ENCODE results near the gene PCDH9. TPM values are rescaled to one million over a fixed set of nuclear protein-coding genes. Genes with fewer than 3 reads are reported as not detected.
"Not testable (repeated sequence)": the region's sequence is repeated elsewhere in the genome, so short reads cannot be mapped to it uniquely, and the experiment has no call there.

PCDH9 gene
- total RNA-seq, 1 donor from 2014 or later = 29.7 TPM

- DNase-seq (ENCODE audit: low spot score in 2 of 2, unreplicated experiment in 2 of 2) = no peak
- no peaks in the 10 kb centered on the region for H3K27me3 Mint-ChIP-seq (ENCODE audit: low read depth)
- H3K4me3 Mint-ChIP-seq = no peak overlapping the region
Observed at GRCh38 chr13:67100730-67101129, 129.4 kb downstream of the PCDH9 start.

GRCh38 chr13:67099494-67099893, 130.6 kb downstream of the PCDH9 start:
- H3K27me3 Mint-ChIP-seq (ENCODE audit: low read depth) = no peaks in the 10 kb centered on the region
- TF ChIP-seq CTCF (IDR thresholded peaks at IDR 0.05; ENCODE audit: unreplicated experiment) = no peak
- H3K9me3 Mint-ChIP-seq = no peaks in the 10 kb centered on the region
- H3K4me1 Mint-ChIP-seq = peaks cover 25% of the 10 kb centered on the region
- H3K27ac Mint-ChIP-seq = no peak overlapping the region
- H3K4me3 Mint-ChIP-seq = no peak overlapping the region
- H3K36me3 Mint-ChIP-seq = no peaks in the 10 kb centered on the region
- DNase-seq (ENCODE audit: low spot score in 2 of 2, unreplicated experiment in 2 of 2) = no peak

More at GRCh38 chr13:67100730-67101129, 129.4 kb downstream of the PCDH9 start:
- H3K4me1 Mint-ChIP-seq = peaks cover 25% of the 10 kb centered on the region
- no peaks in the 10 kb centered on the region for H3K36me3 Mint-ChIP-seq
- peak overlapping the region; percentile 15 for H3K27ac Mint-ChIP-seq
- H3K9me3 Mint-ChIP-seq = peaks cover 4% of the 10 kb centered on the region
- no peak for TF ChIP-seq CTCF (IDR thresholded peaks at IDR 0.05; ENCODE audit: unreplicated experiment)

GRCh38 chr13:67097892-67098452, 132.2 kb downstream of the PCDH9 start:
- peaks cover 25% of the 10 kb centered on the region for H3K4me1 Mint-ChIP-seq
- no peak overlapping the region for H3K4me3 Mint-ChIP-seq
- no peaks in the 10 kb centered on the region for H3K36me3 Mint-ChIP-seq
- TF ChIP-seq CTCF (IDR thresholded peaks at IDR 0.05; ENCODE audit: unreplicated experiment) = no peak
- no peak overlapping the region for H3K27ac Mint-ChIP-seq
- H3K9me3 Mint-ChIP-seq = no peaks in the 10 kb centered on the region
- no peaks in the 10 kb centered on the region for H3K27me3 Mint-ChIP-seq (ENCODE audit: low read depth)
- no peak for DNase-seq (ENCODE audit: low spot score in 2 of 2, unreplicated experiment in 2 of 2)

- not testable (repeated sequence) for DNase-seq (ENCODE audit: low spot score in 2 of 2, unreplicated experiment in 2 of 2); H3K27me3 Mint-ChIP-seq (ENCODE audit: low read depth); H3K9me3 Mint-ChIP-seq; H3K27ac Mint-ChIP-seq; H3K4me3 Mint-ChIP-seq; H3K36me3 Mint-ChIP-seq
- peaks cover 17% of the 10 kb centered on the region for H3K4me1 Mint-ChIP-seq
Observed at GRCh38 chr13:67096893-67097292, 133.2 kb downstream of the PCDH9 start.

GRCh38 chr13:67096418-67096817, 133.7 kb downstream of the PCDH9 start:
- TF ChIP-seq CTCF (IDR thresholded peaks at IDR 0.05; ENCODE audit: unreplicated experiment) = no peak
- no peak for DNase-seq (ENCODE audit: low spot score in 2 of 2, unreplicated experiment in 2 of 2)
- H3K9me3 Mint-ChIP-seq = no peaks in the 10 kb centered on the region
- no peak overlapping the region for H3K4me3 Mint-ChIP-seq
- no peak overlapping the region for H3K27ac Mint-ChIP-seq
- peaks cover 16% of the 10 kb centered on the region for H3K4me1 Mint-ChIP-seq
- H3K27me3 Mint-ChIP-seq (ENCODE audit: low read depth) = no peaks in the 10 kb centered on the region
- no peaks in the 10 kb centered on the region for H3K36me3 Mint-ChIP-seq

GRCh38 chr13:67095621-67096020, 134.5 kb downstream of the PCDH9 start:
- H3K27me3 Mint-ChIP-seq (ENCODE audit: low read depth) = no peaks in the 10 kb centered on the region
- H3K36me3 Mint-ChIP-seq = no peaks in the 10 kb centered on the region
- no peak overlapping the region for H3K27ac Mint-ChIP-seq
- DNase-seq (ENCODE audit: low spot score in 2 of 2, unreplicated experiment in 2 of 2) = no peak
- no peak overlapping the region for H3K4me3 Mint-ChIP-seq
- no peak for TF ChIP-seq CTCF (IDR thresholded peaks at IDR 0.05; ENCODE audit: unreplicated experiment)
- no peaks in the 10 kb centered on the region for H3K9me3 Mint-ChIP-seq
- H3K4me1 Mint-ChIP-seq = peaks cover 8% of the 10 kb centered on the region
